Loucy (cell line): ENCODE measurements around the gene DDX25.

Source experiments
- H2AFZ ChIP-seq: fragments of 200-600 bp; sonication (generic); 2 replicates; pipeline ENCODE4 v1.6.0; 2016; ENCODE audit warnings: antibody characterized with exemption, mild to moderate bottlenecking, low read length, moderate library complexity
- H3F3A ChIP-seq: fragments of 200-600 bp; 2 replicates; pipeline ENCODE4 v1.6.0; 2016; ENCODE audit warnings: antibody characterized with exemption, low read depth, mild to moderate bottlenecking
- H3K27me3 ChIP-seq: fragments of 200-600 bp; sonication (generic); 2 replicates; pipeline ENCODE4 v1.6.1; 2014; ENCODE audit warnings: low read length, mild to moderate bottlenecking; ENCODE audit not compliant: insufficient read depth, poor library complexity, severe bottlenecking
- H3K36me3 ChIP-seq: fragments of 200-600 bp; sonication (generic); 2 replicates; pipeline ENCODE4 v1.6.1; 2016; ENCODE audit warnings: low read length; ENCODE audit not compliant: insufficient read depth
- H3K4me1 ChIP-seq: fragments of 200-600 bp; sonication (generic); 2 replicates; pipeline ENCODE4 v1.5.1; 2014; ENCODE audit warnings: low read length, mild to moderate bottlenecking; ENCODE audit not compliant: insufficient read depth, poor library complexity, severe bottlenecking
- H3K4me2 ChIP-seq: fragments of 200-600 bp; sonication (generic); 2 replicates; pipeline ENCODE4 v1.6.0; 2014; ENCODE audit warnings: antibody characterized with exemption, low read length, low read depth, mild to moderate bottlenecking; ENCODE audit not compliant: poor library complexity, severe bottlenecking
- H3K4me3 ChIP-seq: fragments of 200-600 bp; sonication (generic); 2 replicates; pipeline ENCODE4 v1.5.1; 2014; ENCODE audit warnings: low read length, mild to moderate bottlenecking, mixed read lengths; ENCODE audit not compliant: poor library complexity, severe bottlenecking
- H3K79me2 ChIP-seq: fragments of 200-600 bp; sonication (generic); 2 replicates; pipeline ENCODE4 v1.6.1; 2014; ENCODE audit warnings: low read length; ENCODE audit not compliant: insufficient read depth
- H3K9ac ChIP-seq: fragments of 200-600 bp; sonication (generic); 2 replicates; pipeline ENCODE4 v1.6.0; 2014; ENCODE audit warnings: mild to moderate bottlenecking, low read depth, low read length, moderate library complexity; ENCODE audit not compliant: poor library complexity, severe bottlenecking
- H3K9me2 ChIP-seq: fragments of 200-600 bp; sonication (generic); replicated peaks from 2 replicates; pipeline ENCODE4 v1.6.1; 2016; ENCODE audit warnings: low read depth, low read length, mixed read lengths
- H3K9me3 ChIP-seq: fragments of 200-600 bp; sonication (generic); 2 replicates; pipeline ENCODE4 v1.6.1; 2014; ENCODE audit warnings: mild to moderate bottlenecking, antibody characterized with exemption, low read length, low read depth; ENCODE audit not compliant: insufficient read depth
- H4K20me1 ChIP-seq: fragments of 200-600 bp; sonication (generic); 2 replicates; pipeline ENCODE4 v1.6.0; 2014; ENCODE audit warnings: antibody characterized with exemption, low read length, mild to moderate bottlenecking; ENCODE audit not compliant: insufficient read depth, poor library complexity, severe bottlenecking
- CTCF ChIP-seq: fragments of 200-600 bp; sonication (generic); conservative IDR thresholded peaks from 2 replicates; pipeline ENCODE4 v1.5.1; 2014; ENCODE audit warnings: mild to moderate bottlenecking, antibody characterized with exemption, low read length
- EZH2phosphoT487 ChIP-seq: fragments of 200-600 bp; IDR thresholded peaks from 2 replicates; pipeline ENCODE4 v1.6.1; 2018; ENCODE audit warnings: antibody characterized with exemption, mild to moderate bottlenecking, moderate library complexity, borderline replicate concordance

DDX25 gene

GRCh38 chr11:125873881-125874555 is 30.3 kb upstream of the DDX25 start:
- TF ChIP-seq EZH2phosphoT487 (no peak), CTCF (no peak)
- Histone ChIP-seq H3F3A (no peaks in the 10 kb centered on the region), H4K20me1 (no peaks in the 10 kb centered on the region), H2AFZ (peak overlapping the region; percentile 63; the same call in 1 of the 2 replicates), H3K27me3 (no peaks in the 10 kb centered on the region), H3K79me2 (no peaks in the 10 kb centered on the region), H3K9me3 (no peaks in the 10 kb centered on the region), H3K9ac (no peak overlapping the region), H3K4me1 (no peaks in the 10 kb centered on the region), H3K4me2 (no peak overlapping the region), H3K4me3 (no peak overlapping the region), H3K9me2 (no peaks in the 10 kb centered on the region), H3K36me3 (no peaks in the 10 kb centered on the region)

GRCh38 chr11:125874556-125875124 is 29.7 kb upstream of the DDX25 start:
- no peaks in the 10 kb centered on the region for H3K4me1 ChIP-seq
- TF ChIP-seq CTCF (peak; percentile 83), EZH2phosphoT487 (no peak)

GRCh38 chr11:125881291-125881690 is 23.0 kb upstream of the DDX25 start:
- no peak for TF ChIP-seq EZH2phosphoT487
- TF ChIP-seq CTCF, result no peak
- H3K4me2 ChIP-seq, result no peak overlapping the region
- H4K20me1 ChIP-seq, result no peaks in the 10 kb centered on the region
- H3K9me2 ChIP-seq, result no peaks in the 10 kb centered on the region
- H2AFZ ChIP-seq, result no peak overlapping the region
- H3K4me3 ChIP-seq, result no peak overlapping the region
- peaks cover 8% of the 10 kb centered on the region for H3K79me2 ChIP-seq
- no peaks in the 10 kb centered on the region for H3K9me3 ChIP-seq
- no peaks in the 10 kb centered on the region for H3K27me3 ChIP-seq
- no peaks in the 10 kb centered on the region for H3K36me3 ChIP-seq
- no peaks in the 10 kb centered on the region for H3F3A ChIP-seq
- H3K4me1 ChIP-seq, result peaks cover 4% of the 10 kb centered on the region
- H3K9ac ChIP-seq, result no peak overlapping the region

More at GRCh38 chr11:125874556-125875124, 29.7 kb upstream of the DDX25 start:
- Histone ChIP-seq H3K79me2 (no peaks in the 10 kb centered on the region), H3K36me3 (no peaks in the 10 kb centered on the region), H3K4me3 (no peak overlapping the region), H3K9me2 (no peaks in the 10 kb centered on the region), H4K20me1 (no peaks in the 10 kb centered on the region), H2AFZ (peak overlapping the region; percentile 63), H3K4me2 (no peak overlapping the region), H3K9ac (no peak overlapping the region), H3K9me3 (no peaks in the 10 kb centered on the region), H3F3A (no peaks in the 10 kb centered on the region), H3K27me3 (no peaks in the 10 kb centered on the region)
